Amygdala (tissue), 56 donors: ENCODE measurements around the gene NPRL2.

ENCODE experiments used
- DNase-seq, 56 donors: peaks; one replicate each; lab custom pipeline; 2025; lab: John Stamatoyannopoulos, UW

NPRL2 gene

DNA sequence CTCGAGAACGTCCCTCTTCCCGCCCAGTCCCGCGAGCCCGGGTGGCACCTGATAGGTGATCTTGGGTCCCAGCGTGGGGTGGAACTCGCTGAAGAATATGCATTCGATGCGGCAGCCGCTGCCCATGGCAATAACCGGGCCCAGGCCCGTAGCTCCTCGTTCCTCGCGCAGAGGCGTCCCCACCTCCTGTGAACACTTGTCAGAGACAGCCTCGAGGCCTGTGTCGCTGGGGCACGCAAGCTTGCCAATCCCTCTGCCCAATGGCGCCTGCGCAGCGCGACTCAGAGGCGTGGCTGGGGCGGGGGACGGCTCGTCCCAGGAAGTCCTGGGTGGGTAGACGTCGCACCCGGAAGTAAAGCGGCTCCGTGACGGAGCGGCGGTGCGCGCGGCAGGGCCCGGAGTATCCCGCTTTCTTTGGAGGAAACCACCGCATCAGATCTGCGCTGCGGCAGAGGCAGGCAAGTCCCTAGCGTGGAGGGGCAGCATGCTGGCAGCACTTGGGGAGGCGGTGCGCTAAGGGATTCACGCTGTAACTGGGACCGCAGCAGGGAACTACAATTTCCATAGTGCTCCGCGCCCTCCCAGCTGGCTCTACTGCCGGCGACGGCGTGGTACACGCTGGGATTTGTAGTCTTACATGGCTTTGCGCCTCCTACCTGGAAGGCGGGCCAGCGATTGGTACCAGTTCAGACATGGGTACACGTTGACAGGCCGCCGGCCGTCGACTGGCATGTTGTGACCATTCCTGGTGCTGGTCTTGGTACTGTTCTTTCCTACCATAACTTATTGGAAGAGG is at the start of gene NPRL2, which contains the start of gene CYB561D2:
Gene NPRL2 (minus strand): TSS at position 249 of the 796 bp plus-strand sequence. CDS start 123 bp downstream, at position 126.
Gene CYB561D2 (plus strand): TSS at position 336 of the 796 bp plus-strand sequence. CDS start 572 bp downstream, outside the sequence.
- DNase-seq = peak; percentile 81 to 99 (median 97)

DNA sequence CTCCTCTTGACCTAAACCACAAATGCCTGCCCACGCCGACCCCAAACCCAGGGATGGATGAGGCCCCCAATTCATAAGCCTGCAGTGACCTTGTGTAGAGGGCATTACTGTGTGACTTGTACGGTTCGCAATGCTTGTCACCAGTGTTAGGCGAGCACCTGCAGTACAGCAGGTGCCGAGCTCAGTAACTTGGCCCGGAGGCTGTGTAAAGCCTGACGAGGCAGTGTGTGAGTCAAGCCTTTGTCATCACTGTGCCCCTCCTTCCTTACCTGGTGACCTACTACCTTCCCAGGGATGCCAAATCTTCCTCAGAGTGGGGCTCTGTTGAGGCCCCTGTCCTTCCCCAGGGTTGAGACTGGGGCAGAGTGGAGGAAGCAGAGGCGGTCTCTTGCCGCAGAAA is 45.9 kb upstream of the NPRL2 start:
- no peak for DNase-seq

DNA sequence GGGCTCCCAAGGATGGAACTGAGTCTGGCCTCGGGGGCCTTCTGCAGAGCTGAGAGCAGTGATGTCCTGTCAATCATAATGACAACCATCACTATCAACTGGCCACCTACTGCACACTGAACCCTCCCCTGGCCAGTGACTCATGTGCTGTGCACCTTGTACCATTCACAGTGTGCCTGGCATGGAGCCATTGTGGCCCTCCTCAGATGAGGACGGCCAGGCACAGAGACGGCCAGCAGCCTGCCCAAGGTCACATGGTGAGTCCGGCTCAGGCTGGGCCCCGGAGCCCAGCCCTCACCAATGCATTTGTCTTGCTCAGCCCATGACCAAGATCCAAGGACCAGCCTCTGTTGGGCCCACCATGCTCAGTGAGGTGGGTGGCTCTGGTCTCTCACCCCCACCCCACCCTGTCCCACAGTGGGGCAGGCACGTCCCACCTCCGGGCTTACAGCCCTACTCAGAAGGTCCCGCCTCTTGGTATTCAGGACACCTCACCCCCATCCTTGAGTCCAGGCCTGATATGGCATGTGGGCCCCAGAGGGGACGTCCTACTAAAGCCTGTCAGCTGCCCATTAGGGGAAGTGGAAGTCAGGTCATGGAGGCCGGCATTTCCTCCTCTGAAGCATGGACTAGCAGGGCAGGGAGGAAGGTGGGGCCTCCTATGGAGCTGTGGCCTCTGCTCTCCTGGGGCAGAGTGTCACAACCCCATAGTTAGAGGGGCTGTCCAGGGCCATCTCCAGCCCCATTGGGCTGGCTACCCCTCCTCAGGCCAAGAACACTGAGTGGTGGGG is 44.7 kb upstream of the NPRL2 start:
- no peak for DNase-seq

DNA sequence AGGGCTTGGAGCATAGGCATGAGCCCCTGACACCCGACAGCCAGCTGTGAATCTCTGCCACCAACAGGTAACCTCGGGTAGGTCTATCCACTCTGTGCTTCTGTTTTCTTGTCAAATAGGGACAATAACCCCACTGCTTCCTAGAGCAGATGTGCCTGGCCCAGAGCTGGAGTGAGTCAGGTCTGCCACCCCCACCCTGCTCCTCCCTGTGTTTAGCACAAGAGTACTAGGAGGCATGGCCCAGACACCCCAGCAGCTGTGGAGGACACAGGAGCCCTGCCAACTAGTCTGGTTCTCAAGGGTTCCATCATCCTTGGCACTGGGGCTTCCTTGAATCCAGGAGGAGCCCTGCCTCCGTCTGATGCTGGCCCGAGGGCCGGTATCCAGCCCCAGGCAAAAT is 42.5 kb upstream of the NPRL2 start:
- no peak for DNase-seq

DNA sequence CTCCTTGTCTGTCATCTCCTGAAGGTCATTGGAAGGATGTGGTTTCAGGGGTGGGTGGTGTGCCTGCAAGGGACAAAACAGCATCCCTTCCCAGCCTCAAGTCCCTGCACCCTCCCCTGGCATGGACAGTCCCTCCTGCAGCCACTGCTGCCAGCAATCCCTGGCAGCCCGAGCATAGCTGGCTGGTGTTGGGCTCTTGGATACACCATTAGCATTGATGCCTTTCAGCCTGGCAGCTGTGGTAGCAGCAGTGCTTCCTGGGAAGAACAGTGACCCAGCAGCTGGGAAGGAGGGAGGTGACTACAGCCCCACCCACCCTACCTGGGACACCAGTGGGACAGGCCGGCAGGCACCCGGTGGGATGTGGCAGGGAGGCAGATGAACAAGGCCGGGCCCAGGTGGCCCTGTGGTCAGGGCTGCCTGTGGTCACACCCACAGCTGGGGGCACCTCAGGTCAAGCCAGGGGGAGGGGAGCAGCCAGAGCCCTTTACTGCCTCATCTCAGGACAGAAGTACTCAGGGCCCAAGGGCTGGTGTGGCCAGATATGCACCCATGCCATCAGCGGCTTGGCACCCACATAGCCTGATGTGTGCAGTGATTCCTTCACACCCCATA is 41.6 kb upstream of the NPRL2 start:
- peak in 19 of 56 donors; percentile 4 to 60 (median 21) for DNase-seq

DNA sequence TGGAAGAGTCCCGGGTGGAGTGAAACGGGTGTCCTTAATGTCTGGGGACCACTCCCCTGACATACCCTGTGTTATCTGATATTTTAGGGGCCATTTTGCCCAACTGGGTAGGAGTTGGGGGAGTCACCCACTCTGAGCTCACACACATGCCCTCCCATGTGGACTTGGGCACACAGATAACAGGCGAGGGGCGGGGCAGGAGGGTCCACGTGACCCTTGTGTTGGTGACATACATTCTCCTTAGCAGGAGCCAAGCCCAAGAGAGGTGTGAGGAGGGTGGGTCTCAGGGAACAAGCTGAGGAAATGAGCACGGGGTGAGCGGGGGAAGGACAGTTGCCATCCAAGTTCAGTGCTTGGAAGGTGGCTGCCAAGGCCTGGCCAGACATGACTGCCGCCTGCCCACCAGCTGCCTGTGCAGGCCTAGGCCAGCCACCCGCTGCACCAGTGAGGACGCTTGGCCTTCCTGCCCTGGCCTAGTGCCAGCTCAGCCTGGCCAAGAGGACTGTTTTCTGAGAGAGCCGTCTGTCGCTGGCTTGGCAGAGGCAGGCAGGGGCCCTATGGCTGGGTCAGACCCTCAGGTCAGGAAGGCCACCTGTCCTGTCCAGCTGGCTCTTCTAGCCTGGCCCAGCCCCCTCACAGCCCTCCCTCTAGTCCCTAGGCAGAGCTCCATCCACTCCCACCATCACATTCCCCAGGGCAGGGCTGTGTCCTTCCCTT is 40.1 kb upstream of the NPRL2 start:
- DNase-seq = peak in 32 of 56 donors; percentile 2 to 76 (median 24)

DNA sequence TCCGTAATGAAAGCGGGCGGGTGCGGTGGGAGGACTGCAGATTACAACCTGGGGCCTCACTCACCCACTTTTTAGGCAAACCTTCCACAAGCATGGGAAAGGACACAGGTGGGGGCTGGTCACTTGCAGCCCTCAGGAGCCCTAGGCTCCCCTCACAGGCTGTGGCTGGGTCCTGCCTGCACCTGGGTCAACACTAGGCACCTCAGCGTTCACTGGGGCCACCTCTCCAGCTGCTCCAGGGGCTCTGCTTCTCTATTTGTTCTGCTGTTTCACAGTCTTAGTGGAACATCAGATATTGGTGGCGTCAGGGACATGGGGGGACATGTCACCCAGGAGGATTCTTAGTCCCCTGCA is 38.8 kb upstream of the NPRL2 start:
- DNase-seq = no peak

DNA sequence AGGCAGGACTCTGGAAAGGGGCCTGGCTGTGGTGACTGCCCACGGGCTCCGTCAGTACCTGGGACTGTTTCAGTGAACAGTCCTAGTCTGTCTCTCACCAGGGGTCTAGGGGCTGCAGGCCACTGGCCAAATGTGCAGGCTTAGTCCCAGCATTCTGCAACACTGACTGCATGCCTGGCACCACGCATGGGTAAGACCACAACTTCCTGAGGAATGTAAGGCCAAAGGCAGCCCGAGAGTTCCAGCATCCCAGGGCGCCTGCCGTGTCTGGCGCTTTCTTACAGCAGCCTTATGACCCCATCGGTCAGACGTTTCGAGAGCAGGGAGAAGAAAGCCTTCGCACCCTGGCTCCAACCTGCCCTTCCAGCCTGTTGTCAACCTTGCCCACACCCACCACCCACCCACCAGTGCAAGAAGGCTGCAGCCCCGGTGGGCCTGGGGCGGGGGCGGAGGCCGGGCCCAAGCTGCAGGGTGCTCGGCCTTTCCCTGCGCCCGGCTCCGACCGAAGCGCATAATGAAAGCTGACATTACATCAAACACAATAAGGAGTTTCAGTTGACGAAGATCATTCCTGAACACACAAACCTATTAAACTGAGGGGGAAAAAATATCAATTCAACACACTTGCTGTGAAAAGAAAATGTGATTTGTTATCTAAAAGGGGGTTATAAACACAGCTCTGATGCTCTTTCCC is 38.3 kb upstream of the NPRL2 start:
- DNase-seq = no peak

DNA sequence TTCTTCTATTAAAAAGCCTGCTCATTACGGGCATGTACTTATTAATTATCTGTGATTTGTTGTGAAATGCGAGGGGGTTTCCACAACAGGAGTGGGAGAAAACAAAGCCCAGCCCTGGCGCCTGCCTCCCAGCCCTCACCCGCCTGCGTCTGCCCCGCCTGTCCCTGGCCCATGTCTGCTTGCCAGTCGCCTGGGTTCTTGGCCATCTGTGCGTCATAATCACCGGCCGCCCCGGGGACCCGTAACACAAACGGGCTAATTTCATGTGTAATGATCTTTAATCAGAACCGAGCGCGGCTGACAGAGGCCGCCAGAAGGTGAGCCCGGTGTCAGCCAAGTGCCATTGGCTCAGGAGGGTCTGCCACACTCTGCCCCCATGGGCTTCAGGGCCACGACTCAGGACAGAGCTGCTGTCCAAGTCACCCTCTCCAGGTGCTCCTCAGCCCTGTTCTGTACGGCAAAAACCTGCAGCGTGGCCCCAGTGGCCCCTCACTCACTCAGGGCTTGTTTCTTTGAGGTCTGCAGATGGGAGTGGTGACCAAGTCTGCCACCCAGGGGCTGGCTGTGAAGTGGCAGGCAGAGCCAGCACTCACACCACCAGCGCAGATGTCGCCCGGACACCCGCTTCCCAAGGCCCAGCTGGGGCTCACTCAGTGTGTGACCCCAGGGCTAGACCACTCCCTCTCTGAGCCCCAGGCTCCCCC is 37.6 kb upstream of the NPRL2 start:
- peak in 10 of 56 donors; percentile 1 to 25 (median 13) for DNase-seq

DNA sequence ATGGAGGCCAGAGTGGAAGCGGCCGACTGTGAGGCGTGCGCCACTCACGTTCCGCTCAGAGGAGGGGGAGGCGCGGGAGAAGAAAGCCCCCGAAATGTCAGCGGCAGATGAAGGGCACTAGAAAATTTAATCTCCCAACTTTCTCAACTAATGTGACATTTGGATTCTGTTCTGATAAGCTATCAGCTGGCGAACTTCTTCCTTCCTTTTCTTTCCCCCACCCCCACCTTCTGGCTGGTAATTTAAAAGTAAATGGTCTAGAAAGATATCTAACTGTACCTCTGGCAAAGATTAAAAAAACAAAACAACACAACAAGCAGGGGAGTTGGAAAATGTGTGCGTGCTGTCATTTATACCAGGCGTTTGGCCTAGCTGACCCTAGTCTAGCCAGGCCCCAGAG is 35.2 kb upstream of the NPRL2 start:
- DNase-seq = no peak

DNA sequence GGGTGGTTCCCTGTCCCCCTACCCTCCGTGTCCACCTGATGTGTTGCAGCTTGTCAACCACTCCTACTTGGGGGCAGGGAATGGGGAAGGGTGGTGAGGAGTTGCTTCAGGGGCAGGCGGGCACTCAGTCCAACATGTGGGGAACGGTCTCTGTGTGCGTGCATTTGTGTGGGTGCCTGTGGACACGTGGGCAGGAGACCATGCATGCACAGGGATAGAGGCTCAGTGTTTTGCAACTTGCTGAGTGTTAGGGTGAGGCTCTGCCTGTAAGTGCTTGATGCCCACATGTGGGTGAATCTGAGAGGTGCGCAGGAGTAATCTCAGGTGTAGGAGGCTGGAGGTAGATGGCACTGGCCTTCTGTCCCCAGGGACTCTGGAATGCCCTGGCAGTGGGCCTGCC is 33.2 kb upstream of the NPRL2 start:
- DNase-seq = no peak

DNA sequence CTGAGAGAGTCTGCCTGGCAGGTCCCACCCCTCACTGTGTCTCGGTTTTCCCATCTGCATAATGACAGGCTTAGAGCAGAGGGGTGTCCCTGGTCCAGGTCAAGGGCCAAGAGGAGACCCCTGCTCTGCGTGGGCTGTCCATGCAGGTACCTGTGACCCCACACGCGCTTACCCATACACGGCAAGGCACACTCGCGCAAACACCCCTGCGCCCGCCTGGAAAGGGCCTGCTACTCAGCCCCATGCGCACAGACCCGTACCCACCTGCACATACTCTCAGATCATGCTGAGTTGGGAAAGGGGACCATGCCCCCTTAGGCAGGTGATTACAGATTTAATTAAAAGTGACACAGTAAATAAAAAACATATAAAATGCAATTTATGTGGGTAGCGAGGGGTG is 32.1 kb upstream of the NPRL2 start:
- DNase-seq = peak in 1 of 56 donors; percentile 23

DNA sequence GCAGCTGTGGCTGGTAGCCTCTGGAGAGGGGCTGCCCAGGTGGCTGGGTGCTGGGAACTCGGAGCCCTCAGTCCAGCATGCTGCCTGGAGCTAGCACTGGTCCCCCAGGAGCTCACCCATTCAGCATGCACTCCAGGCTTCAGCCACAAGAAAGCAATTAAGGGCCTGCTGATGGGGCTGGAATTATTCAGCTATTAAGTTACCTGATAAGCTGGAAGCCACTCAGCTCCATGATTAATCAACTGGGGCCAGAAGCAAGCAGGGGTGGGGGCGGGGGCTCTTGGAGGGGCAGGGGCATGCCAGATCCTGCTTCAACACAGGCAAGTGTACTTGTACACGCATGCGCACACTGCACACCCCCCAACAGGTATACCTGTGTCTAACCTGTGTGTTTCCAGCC is 30.8 kb upstream of the NPRL2 start:
- DNase-seq = no peak

DNA sequence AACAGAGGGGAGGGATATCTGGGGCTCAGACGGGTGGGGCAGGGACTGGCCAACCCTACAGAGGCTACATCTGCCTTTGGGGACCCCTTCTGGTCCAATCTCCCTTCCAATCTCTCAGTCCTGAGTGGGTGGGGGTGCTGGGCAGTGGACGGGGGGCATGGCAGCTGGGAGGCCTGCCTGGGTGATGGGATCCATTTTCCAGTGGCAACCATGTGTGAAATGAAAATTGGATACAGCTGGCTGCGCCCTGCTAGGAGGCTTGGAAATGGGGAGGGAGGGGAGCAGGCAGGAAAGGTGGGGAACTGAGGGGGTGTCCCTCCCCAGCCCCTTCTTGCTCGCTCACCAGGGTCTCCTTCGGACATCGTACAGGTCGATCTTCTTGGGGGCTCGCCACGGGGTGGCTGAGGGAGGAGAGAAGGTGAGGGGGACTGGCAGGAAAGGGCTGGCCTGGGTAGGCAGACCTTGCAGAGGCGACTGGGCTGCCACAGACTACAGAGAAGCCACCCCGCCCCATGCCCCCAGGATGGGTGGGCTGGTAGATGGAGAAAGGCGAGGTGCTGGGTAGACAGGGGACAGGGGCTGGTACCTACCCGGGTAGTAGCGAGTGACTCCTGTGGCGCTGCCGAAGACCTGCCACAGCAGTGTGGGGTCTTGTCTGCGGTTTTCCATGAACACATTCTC is 30.0 kb upstream of the NPRL2 start:
- DNase-seq = no peak

DNA sequence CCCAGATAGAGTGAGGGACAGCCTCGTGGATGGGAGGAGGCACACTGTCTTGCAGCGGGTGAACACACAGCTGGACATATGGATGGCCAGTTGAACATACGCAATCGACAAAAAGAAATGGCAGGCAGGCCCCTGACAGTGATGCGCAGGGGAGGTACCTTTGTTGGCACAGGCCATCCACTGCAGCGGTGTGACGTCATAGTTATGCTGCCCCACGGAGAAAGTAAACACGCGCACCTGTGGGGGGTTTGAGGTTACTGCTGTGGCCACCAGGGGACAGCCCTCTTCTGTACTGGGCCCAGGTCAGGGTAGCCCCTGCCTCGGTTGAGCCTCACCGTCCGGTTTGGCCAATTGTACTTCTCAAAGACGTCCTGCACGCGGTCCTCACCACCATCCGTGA is 28.2 kb upstream of the NPRL2 start:
- no peak for DNase-seq

DNA sequence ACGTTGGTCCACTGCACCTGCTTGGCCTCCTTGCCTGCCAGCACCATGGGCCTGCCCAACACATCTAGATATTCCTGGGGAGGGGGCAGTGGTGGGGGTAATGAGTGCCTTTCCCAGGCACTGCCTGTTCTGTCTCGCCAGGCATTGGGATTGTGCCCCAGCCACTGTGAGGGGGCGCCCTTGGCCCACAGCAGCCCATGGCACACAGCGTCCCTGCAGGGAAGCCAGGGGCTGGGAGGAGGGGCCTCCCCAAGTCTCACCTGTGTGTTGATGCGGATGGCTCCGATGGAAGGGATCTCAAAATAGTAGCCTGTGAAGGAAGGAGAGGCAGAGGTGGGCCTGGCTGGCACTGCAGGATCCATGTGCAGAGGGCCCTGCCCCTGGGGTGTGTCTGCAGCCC is 27.4 kb upstream of the NPRL2 start:
- DNase-seq = no peak

DNA sequence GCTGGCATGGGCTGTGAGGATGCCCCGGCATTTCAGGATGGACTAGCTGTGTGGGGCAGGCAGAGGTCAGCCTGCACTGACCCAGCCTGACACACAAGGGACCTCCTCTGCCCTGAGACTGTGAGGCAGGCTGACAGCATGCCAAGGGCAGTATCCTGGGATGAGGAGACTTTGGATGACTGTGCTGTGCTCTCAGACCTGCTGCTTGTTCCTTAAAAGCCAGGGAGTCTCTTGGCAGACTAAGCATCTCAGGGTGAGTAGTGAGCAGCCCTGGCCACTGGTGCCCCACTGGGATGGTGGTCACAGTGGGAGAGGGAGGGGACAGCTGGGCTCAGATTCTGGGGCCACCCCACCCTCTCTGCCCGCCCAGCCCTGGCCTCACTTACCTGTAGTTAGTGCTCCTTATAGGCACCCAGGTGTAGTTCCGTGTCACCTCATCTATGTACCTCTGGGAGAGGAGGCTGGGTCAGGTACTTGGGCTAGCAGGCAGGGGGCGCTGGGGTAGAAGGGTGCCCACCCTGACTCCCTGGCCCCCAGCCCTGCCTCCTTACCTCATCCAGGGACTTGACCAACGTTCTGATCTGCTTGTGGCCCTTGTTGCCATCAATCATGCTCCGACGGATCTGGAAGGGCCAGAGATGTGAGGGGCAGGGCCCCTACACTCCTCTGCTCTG is 24.8 kb upstream of the NPRL2 start:
- no peak for DNase-seq
